Activated naive CD8-positive, alpha-beta T cell (primary cell): ENCODE measurements around the gene DLG2.

Source experiments
- H3K27ac Mint-ChIP-seq: one replicate; pipeline ENCODE4 v1.8.0; 2021; ENCODE audit warnings: mixed read lengths
- H3K27me3 Mint-ChIP-seq: one replicate; pipeline ENCODE4 v1.8.0; 2021; ENCODE audit warnings: mixed read lengths
- H3K36me3 Mint-ChIP-seq: one replicate; pipeline ENCODE4 v1.8.0; 2021; ENCODE audit warnings: mixed read lengths
- H3K4me1 Mint-ChIP-seq: one replicate; pipeline ENCODE4 v1.8.0; 2021; ENCODE audit warnings: low read depth, mixed read lengths
- H3K4me3 Mint-ChIP-seq: one replicate; pipeline ENCODE4 v1.8.0; 2021; ENCODE audit warnings: mild to moderate bottlenecking, mixed read lengths
- H3K9me3 Mint-ChIP-seq: one replicate; pipeline ENCODE4 v1.8.0; 2021; ENCODE audit warnings: low read depth, mixed read lengths

DLG2 gene

DNA sequence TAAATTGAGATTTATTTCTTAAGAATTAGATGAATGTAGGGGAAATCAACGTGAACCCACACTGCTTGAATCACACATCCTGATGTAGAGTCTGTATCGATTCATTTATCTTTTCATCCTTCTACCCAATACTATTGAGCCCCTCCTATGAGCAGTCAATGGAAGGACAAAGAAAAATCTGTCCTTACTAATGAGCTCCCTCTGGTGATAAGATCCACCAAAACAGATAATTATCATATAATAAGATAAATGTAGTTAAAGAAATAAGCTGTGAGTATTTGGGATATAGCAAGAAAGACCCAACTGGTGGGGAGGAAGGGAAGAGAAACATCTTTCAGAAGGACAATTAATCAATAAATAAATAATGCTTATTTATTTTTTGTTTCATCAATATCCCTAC is 1955.9 kb downstream of the DLG2 start:
- H3K4me1 Mint-ChIP-seq, result no peaks in the 10 kb centered on the region
- no peak overlapping the region for H3K4me3 Mint-ChIP-seq
- H3K36me3 Mint-ChIP-seq, result no peaks in the 10 kb centered on the region
- H3K9me3 Mint-ChIP-seq, result no peaks in the 10 kb centered on the region
- H3K27me3 Mint-ChIP-seq, result peaks cover 11% of the 10 kb centered on the region
- no peak overlapping the region for H3K27ac Mint-ChIP-seq

DNA sequence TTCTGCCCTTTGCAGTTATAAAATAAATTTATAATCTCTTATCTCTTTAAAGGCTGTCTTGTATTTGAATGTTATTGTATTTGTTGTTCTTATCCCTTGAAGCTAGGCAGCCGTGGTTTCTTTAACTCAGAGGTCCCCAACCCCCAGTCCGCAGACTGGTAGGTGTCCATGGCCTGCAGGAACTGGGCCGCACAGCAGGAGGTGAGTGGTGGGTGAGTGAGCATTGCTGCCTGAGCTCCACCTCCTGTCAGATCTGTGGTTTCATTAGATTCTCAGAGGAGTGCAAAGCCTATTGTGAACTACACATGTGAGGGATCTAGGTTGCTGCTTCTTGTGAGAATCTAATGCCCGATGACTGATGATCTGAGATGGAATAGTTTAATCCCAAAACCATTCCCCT is 1961.0 kb downstream of the DLG2 start:
- Mint-ChIP-seq H3K4me1 (no peaks in the 10 kb centered on the region), H3K27ac (no peak overlapping the region), H3K36me3 (no peaks in the 10 kb centered on the region), H3K27me3 (peaks cover 7% of the 10 kb centered on the region), H3K9me3 (no peaks in the 10 kb centered on the region), H3K4me3 (no peak overlapping the region)

DNA sequence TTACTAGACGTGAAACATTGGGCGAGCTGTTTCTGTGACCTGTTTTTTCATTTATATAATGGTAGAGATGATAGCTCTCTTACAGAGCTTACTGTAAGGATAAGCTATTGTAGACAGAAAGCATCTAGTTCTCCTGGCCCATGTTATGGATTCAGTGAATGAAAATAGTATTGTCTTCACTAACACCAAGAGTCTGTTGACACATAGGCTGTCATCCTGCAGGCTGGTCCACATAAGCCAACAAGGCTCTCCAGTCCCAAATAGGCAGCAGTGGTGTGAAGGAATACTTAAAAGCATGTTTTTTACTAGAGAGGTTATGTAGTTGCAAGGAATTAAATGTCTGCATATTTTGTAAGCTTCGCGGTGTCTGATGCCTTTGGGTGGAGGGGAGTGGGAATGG is 1963.2 kb downstream of the DLG2 start:
- Mint-ChIP-seq H3K9me3 (no peaks in the 10 kb centered on the region), H3K27ac (no peak overlapping the region), H3K4me3 (no peak overlapping the region)

DNA sequence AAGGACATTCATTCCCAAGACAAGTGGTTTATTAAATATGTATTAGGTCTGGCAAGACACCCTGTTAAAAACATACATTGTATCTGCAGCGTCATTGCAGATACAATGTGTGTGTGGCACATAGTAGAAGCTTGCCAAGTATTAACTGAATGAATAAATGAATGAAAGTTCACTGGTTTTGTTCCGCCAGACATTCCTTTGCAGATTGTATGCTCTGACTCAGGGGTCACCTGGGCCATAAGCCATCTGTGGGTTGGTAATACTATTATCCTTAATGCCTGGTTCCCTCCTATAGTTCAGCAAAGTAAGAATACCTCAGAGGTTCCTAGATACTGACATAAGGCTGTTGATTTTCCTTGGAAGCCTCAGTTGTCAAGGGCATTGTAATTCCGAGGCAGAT is 1963.7 kb downstream of the DLG2 start:
- Mint-ChIP-seq H3K36me3 (no peaks in the 10 kb centered on the region), H3K4me1 (no peaks in the 10 kb centered on the region), H3K27ac (no peak overlapping the region), H3K9me3 (no peaks in the 10 kb centered on the region), H3K27me3 (peaks cover 6% of the 10 kb centered on the region), H3K4me3 (no peak overlapping the region)

More for the DNA sequence above, 1963.2 kb downstream of the DLG2 start:
- no peaks in the 10 kb centered on the region for H3K4me1 Mint-ChIP-seq
- H3K36me3 Mint-ChIP-seq, result no peaks in the 10 kb centered on the region
- peaks cover 6% of the 10 kb centered on the region for H3K27me3 Mint-ChIP-seq

DNA sequence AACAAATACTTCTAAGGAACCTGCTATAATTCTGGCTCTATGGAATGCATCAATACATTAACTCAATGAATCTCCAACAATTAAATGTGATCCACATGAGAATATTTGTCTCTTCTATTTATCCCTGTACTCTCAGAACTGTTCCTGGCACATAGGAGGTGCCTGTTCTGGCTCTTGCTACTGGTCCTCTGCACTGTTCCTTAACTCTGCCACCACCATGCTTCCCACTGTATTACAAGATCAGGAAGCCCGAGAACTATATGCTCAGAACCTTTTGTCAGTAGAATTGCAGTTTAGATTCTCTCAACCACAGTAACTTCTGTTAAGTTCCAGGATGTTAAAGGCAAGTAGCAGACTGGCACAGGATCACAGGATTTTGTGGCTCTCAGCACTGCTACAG is 1964.7 kb downstream of the DLG2 start:
- Mint-ChIP-seq H3K4me3 (no peak overlapping the region), H3K27me3 (peaks cover 6% of the 10 kb centered on the region), H3K27ac (no peak overlapping the region), H3K36me3 (no peaks in the 10 kb centered on the region), H3K9me3 (no peaks in the 10 kb centered on the region), H3K4me1 (no peaks in the 10 kb centered on the region)

DNA sequence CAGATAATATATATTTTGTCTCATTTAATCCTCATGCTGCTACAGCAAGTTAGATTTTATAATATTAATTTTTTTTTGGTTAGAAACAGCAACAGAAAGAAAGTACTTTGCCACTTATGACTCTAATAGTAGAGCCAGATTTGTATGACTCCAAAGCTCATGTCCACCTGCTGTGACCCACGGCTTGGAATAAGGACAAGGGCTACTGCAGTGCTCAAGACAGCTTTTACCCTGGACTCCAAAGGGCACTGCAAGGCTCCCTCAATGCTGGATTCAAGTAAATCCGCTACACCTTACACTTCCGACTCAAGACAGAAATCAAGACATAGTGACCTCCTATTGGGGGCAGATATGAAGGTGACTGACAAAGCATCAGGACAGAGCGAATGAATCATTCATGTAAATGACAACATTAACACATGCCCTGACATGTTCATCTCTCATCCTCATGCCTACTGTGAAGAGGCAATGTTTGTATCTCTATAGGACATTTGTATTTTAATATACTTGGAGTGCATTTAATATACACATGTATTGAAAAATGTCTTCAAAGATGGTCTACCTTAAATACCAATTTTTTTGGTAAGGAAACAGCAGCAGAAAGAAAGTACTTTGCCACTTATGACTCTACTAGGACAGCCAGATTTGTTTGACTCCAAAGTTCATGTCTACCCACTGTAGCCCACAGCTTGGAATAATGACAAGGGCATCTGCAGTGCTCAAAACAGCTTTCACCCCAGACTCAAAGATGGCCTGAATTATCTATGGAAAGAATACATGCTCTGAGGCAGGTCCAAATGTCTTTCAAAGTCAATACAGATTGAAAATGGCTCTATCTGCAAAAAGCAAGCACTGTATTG is 1965.4 kb downstream of the DLG2 start:
- Mint-ChIP-seq H3K4me3 (no peak overlapping the region), H3K36me3 (no peaks in the 10 kb centered on the region), H3K27me3 (peaks cover 3% of the 10 kb centered on the region), H3K9me3 (no peaks in the 10 kb centered on the region), H3K4me1 (no peaks in the 10 kb centered on the region), H3K27ac (no peak overlapping the region)

DNA sequence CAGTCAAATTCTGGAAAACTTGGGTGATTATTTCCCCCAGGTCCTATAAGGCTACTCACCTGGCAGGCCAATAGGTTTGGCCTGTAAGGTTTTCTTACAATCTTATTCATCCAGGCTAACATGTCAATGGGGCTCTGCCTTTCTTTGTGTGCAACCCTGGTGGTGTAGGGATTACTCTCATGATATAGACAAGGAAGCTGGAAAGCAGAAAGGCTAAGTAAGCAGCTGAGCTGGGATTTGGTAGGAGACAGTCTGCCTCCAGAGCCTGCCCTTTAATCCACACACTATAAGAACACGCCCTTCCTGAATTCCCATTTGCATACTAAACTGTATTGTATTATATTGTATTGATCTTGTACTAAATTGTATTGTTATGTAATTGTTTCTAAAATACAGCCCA is 1967.7 kb downstream of the DLG2 start:
- no peaks in the 10 kb centered on the region for H3K4me1 Mint-ChIP-seq
- H3K4me3 Mint-ChIP-seq, result no peak overlapping the region
- no peaks in the 10 kb centered on the region for H3K9me3 Mint-ChIP-seq
- peaks cover 3% of the 10 kb centered on the region for H3K27me3 Mint-ChIP-seq
- no peak overlapping the region for H3K27ac Mint-ChIP-seq
- no peaks in the 10 kb centered on the region for H3K36me3 Mint-ChIP-seq

DNA sequence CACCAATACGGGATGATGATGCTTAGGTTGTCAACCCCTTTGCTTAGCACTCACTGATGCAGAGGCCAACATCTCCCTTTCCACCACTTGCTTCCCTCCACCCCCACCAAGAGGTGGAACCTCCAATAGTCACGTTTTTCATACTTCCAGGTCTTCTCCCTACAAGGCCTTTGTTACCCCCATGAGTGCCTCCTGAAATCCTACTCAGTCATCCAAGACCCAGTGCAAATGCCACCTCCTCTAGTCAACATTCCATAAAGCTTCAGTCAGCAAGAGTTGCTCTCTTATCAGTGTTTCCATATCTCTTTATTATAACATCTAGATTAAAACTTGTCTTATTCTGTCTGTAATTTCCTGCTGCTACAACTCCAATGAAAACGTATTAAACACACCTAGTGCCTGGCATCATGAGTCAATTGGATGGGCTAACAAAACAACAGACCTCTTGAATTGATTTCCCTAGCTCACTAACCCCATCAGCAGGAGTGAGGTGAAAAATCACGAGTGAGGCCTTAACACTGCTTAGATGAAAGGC is 1970.3 kb downstream of the DLG2 start:
- H3K27me3 Mint-ChIP-seq, result peaks cover 3% of the 10 kb centered on the region
- H3K27ac Mint-ChIP-seq, result no peak overlapping the region
- H3K36me3 Mint-ChIP-seq, result no peaks in the 10 kb centered on the region
- H3K9me3 Mint-ChIP-seq, result no peaks in the 10 kb centered on the region
- H3K4me3 Mint-ChIP-seq, result no peak overlapping the region
- H3K4me1 Mint-ChIP-seq, result no peaks in the 10 kb centered on the region

DNA sequence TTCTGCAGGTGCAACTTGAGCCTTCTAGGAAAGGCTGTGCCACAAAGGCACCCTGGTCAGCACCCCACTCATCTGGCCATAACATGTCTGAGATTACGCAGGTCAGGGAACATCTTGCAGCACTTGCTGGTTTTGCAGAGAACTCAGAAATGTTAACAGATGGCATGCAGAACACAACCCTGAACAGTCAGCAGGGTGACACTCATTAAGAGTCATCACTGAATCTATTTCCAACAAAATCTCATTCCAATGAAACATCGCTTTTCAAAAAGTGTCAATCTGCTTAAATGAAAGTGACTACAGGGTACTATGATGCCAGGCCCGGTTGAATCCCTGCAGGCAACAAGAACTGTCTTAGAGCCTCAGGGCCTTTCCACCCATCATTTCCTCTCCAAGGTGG is 1971.2 kb downstream of the DLG2 start:
- Mint-ChIP-seq H3K4me3 (no peak overlapping the region), H3K27me3 (peaks cover 3% of the 10 kb centered on the region), H3K9me3 (no peaks in the 10 kb centered on the region), H3K27ac (no peak overlapping the region), H3K4me1 (no peaks in the 10 kb centered on the region), H3K36me3 (no peaks in the 10 kb centered on the region)

DNA sequence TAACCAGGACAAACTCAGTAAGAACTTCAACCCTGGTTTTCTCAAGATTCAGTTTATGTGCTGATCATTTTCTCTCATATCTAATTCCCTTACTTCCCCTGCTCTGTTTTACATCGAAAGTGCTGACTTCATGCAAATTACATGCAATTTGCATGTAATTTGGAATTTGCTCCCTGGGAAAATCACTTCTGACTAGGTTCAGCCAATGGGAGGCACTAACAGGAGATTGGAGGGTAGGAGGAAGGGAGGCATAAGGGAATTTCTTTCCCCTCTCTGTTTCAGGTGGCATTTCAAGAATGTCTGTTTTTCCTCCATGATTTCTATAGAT is 1977.7 kb downstream of the DLG2 start:
- Mint-ChIP-seq H3K36me3 (no peaks in the 10 kb centered on the region), H3K4me3 (no peak overlapping the region), H3K27me3 (peaks cover 13% of the 10 kb centered on the region), H3K4me1 (no peaks in the 10 kb centered on the region), H3K9me3 (no peaks in the 10 kb centered on the region), H3K27ac (no peak overlapping the region)

DNA sequence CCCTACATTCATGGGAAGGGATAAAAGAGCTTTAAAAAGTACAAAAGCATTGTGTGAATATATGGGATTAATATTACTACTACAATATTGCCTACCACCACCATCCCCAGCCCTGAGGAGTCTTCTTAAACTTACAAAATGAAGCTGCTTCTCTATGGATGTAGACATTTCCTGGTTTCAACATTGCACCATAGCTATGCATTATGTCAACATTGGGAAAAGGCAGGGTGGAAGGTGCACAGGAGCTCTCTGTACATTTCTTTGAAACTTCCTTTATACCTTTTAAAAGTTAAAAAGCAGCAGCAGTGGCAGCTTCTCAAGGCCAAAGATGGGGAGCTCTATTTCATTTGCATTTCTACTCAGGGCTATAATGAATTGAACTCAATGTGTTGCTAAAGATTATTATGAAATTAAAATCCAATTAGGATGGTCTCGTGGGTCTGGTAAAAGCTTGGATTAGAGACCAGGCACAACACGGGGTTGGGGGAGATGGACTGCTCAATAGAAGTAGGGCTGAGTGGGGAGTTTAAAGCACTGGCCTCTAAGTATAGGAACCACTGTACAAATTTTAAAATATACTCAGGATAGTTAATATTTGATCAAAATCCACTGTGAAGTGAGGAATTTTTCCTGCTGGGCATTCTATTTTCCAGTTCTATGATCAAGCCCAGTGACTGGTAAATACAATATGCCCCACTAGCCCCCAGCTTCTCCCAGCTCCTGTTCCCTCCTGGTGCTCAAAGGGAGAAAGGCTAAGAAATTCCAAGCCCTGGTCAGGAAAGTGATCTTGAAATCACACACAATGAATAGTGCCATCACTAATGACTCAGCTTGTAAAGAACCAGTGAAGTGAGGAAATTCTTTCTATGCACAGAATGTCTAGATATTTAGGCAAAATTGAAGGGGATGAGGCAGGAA is 1978.3 kb downstream of the DLG2 start:
- Mint-ChIP-seq H3K4me3 (no peak overlapping the region), H3K4me1 (no peaks in the 10 kb centered on the region), H3K27me3 (peaks cover 13% of the 10 kb centered on the region), H3K9me3 (no peaks in the 10 kb centered on the region), H3K27ac (no peak overlapping the region), H3K36me3 (no peaks in the 10 kb centered on the region)

DNA sequence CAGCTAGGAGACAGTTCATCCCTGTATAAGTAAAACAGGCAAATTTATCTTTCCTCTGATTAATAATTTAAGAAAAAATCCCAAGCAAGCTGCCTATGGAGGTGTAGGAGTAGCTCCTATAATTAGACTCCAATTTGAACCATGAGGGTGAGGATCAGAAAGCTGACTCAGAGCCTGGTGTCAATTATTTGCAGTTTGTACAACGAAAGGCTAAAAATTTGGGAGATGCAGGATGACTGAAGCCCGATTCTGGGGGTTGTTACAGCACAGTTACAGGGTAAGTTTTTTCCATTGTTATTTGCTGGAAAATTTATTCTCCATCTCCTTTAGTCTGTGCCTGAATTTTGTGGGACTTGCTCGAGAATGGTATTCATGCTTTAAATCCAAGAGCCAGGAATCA is 1981.6 kb downstream of the DLG2 start:
- no peak overlapping the region for H3K4me3 Mint-ChIP-seq
- no peaks in the 10 kb centered on the region for H3K4me1 Mint-ChIP-seq
- no peaks in the 10 kb centered on the region for H3K9me3 Mint-ChIP-seq
- H3K36me3 Mint-ChIP-seq, result no peaks in the 10 kb centered on the region
- peaks cover 12% of the 10 kb centered on the region for H3K27me3 Mint-ChIP-seq
- H3K27ac Mint-ChIP-seq, result no peak overlapping the region

DNA sequence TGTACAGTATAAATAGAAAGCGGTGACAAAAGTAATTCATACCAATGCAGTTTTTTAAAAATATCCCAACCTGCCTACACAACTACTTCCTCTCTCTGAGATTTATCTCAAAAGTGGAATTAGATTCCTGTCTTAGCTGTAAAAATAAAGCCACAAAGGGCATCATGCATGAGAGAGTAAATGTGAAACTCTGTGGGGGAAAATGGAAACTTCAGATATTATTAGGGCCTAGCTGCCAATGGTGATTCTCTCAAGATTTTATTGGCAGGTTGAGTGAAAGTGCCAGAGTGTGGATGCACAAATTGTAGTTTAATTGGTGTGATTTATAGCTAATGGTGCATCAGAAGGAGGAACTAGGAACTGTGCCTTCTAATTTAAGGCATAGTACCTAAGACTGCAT is 1984.0 kb downstream of the DLG2 start:
- Mint-ChIP-seq H3K27ac (no peak overlapping the region), H3K4me3 (no peak overlapping the region), H3K9me3 (no peaks in the 10 kb centered on the region), H3K27me3 (peaks cover 10% of the 10 kb centered on the region), H3K36me3 (no peaks in the 10 kb centered on the region), H3K4me1 (no peaks in the 10 kb centered on the region)

DNA sequence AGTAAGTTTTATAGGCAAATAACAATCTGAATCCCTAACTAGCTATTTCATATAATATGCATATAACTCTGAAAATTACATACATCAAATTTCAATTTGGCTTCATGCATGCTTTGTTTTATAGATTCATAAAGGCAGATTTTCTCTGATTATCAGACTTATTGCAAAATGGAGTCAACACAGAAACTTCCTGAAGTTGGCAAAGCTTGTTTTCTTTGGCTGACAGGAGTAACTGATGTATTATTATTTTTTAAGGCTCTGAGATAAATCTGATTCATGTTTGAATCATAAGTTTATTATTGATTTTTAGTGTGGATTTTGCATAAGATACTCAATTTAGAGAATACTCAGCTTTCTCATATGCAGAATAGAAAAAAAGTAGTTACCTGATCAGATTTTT is 1984.6 kb downstream of the DLG2 start:
- Mint-ChIP-seq H3K9me3 (no peaks in the 10 kb centered on the region), H3K4me3 (no peak overlapping the region), H3K4me1 (no peaks in the 10 kb centered on the region), H3K27ac (no peak overlapping the region), H3K27me3 (peaks cover 11% of the 10 kb centered on the region), H3K36me3 (no peaks in the 10 kb centered on the region)

DNA sequence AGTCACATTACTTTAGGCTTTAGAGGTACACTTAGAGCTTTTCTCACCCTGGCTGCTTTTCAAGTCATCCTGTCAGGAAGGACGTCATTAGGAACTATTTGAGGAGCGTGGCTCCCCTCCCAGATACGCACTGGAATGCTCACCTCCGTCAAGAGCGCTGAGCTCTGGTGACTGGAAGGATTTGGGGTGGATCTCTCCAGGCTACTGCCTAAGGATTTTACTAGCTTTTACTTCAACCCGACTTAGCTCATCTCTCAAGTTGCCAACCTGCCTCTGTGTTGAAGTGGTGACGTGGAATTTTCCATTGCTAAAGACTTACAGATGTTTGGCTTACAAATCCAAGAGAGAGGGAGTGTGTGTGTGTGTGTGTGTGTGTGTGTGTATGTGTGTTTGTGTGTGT is 1985.6 kb downstream of the DLG2 start:
- no peaks in the 10 kb centered on the region for H3K9me3 Mint-ChIP-seq
- no peaks in the 10 kb centered on the region for H3K36me3 Mint-ChIP-seq
- no peak overlapping the region for H3K27ac Mint-ChIP-seq
- peaks cover 6% of the 10 kb centered on the region for H3K27me3 Mint-ChIP-seq
- no peaks in the 10 kb centered on the region for H3K4me1 Mint-ChIP-seq
- H3K4me3 Mint-ChIP-seq, result no peak overlapping the region
